ENCODE data around the gene KIF26A. TPM values are rescaled to one million over a fixed set of nuclear protein-coding genes. Genes with fewer than 3 reads are reported as not detected.

Gene KIF26A
- total RNA-seq, 4 donors from 2014 or later = 0.59 to 3.3 (median 1.5) TPM

- Histone ChIP-seq H3K4me3 (no peak overlapping the region), H3K27ac (no peak overlapping the region), H3K4me1 (no peaks in the 10 kb centered on the region), H3K9me3 (no peaks in the 10 kb centered on the region), H3K27me3 (peaks cover 0 to 12% (median 7%) of the 10 kb centered on the region in 3 donors), H3K36me3 (no peaks in the 10 kb centered on the region)
- in situ Hi-C loops (cut with MboI; ENCODE audit: low sequenced_read_pairs in 4 of 4) (no loop called here), intact Hi-C loops (cut with DNase I; ENCODE audit: low total_unique reads) (no loop called here)
- ATAC-seq = no peak
- peak; percentile 62 to 77 (median 77) for TF ChIP-seq CTCF (IDR thresholded peaks at IDR 0.05 in 4 of 5, conservative IDR thresholded peaks at IDR 0.05 in 1 of 5)
- no peak for TF ChIP-seq POLR2A (IDR thresholded peaks at IDR 0.05)
- no peak for DNase-seq
These were observed 43.5 kb upstream of the KIF26A start for GRCh38 chr14:104094709-104095425.

GRCh38 chr14:104095426-104096310, 42.7 kb upstream of the KIF26A start:
- no peaks in the 10 kb centered on the region for H3K4me1 ChIP-seq
- H3K27ac ChIP-seq = no peak overlapping the region
- in situ Hi-C loops (cut with MboI; ENCODE audit: low sequenced_read_pairs in 4 of 4) = no loop called here
- TF ChIP-seq CTCF (IDR thresholded peaks at IDR 0.05 in 4 of 5, conservative IDR thresholded peaks at IDR 0.05 in 1 of 5) (no peak), POLR2A (IDR thresholded peaks at IDR 0.05) (no peak)
- DNase-seq (no peak), ATAC-seq (no peak)
- intact Hi-C loops (cut with DNase I; ENCODE audit: low total_unique reads) = no loop called here
- H3K36me3 ChIP-seq = no peaks in the 10 kb centered on the region
- H3K4me3 ChIP-seq = no peak overlapping the region
- H3K27me3 ChIP-seq = peaks cover 0 to 12% (median 7%) of the 10 kb centered on the region in 3 donors
- no peaks in the 10 kb centered on the region for H3K9me3 ChIP-seq

GRCh38 chr14:104096318-104096717, 42.1 kb upstream of the KIF26A start:
- Histone ChIP-seq H3K4me3 (no peak overlapping the region), H3K9me3 (no peaks in the 10 kb centered on the region), H3K27me3 (peaks cover 0 to 12% (median 7%) of the 10 kb centered on the region in 3 donors), H3K4me1 (no peaks in the 10 kb centered on the region), H3K36me3 (no peaks in the 10 kb centered on the region), H3K27ac (no peak overlapping the region)
- intact Hi-C loops (cut with DNase I; ENCODE audit: low total_unique reads) = no loop called here
- in situ Hi-C loops (cut with MboI; ENCODE audit: low sequenced_read_pairs in 4 of 4) = no loop called here
- no peak for ATAC-seq
- DNase-seq = no peak
- no peak for TF ChIP-seq CTCF (IDR thresholded peaks at IDR 0.05 in 4 of 5, conservative IDR thresholded peaks at IDR 0.05 in 1 of 5)
- no peak for TF ChIP-seq POLR2A (IDR thresholded peaks at IDR 0.05)

GRCh38 chr14:104096751-104097700, 41.4 kb upstream of the KIF26A start:
- H3K4me1 ChIP-seq = no peaks in the 10 kb centered on the region

More at GRCh38 chr14:104096751-104097700, 41.4 kb upstream of the KIF26A start:
- ATAC-seq = no peak
- Histone ChIP-seq H3K4me3 (no peak overlapping the region), H3K27me3 (peaks cover 0 to 12% (median 7%) of the 10 kb centered on the region in 3 donors), H3K27ac (no peak overlapping the region), H3K9me3 (no peaks in the 10 kb centered on the region), H3K36me3 (no peaks in the 10 kb centered on the region)
- TF ChIP-seq CTCF (IDR thresholded peaks at IDR 0.05 in 4 of 5, conservative IDR thresholded peaks at IDR 0.05 in 1 of 5) = no peak
- no peak for TF ChIP-seq POLR2A (IDR thresholded peaks at IDR 0.05)
- intact Hi-C loops (cut with DNase I; ENCODE audit: low total_unique reads) (no loop called here), in situ Hi-C loops (cut with MboI; ENCODE audit: low sequenced_read_pairs in 4 of 4) (no loop called here)
- DNase-seq = no peak
